ENCODE results near the gene DUSP12. TPM values are rescaled to one million over a fixed set of nuclear protein-coding genes. Genes with fewer than 3 reads are reported as not detected.

The DUSP12 gene
- total RNA-seq, 1 donor from 2014 or later = 19.3 TPM

DNA sequence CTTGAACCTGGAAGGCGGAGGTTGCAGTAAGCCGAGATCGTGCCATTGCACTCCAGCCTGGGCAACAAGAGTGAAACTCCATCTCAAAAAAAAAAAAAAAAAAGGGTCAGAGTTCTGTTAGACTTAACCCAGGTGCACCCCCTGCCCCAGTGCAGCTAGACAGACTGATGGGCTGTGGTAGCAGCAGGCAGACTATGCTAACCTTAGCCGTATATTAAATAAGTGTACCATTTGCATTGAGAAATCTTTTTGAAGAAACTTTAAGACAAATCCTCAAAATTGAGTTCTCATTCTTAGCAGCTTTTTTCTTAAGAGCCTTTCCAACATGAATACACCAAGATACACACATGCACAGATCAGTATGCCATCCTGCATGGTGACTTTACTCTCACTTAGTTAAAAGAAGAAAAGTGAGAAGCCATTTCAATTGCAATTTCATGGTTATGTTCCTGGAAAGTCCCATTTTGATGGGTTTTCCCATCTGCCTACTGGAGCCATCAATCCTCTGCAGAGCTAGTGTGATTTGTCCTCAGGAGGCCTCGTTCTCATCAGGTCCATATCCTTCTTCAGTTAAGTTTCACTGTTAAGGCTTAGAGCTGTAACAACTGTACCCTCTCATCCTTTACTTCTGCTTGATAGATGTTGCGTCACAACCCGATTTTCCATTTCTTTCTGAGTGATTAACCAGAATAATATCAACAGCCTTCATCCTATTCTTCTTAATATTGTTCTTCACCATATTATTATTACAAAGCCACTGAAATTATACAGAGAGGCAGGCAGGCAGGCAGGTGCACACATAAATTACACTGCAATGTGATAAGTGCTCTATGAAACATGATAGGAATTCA, 21.0 kb upstream of the DUSP12 start:
- Mint-ChIP-seq H3K9me3 (ENCODE audit: low read depth) (no peaks in the 10 kb centered on the region), H3K27ac (ENCODE audit: unreplicated experiment) (no peak overlapping the region), H3K36me3 (ENCODE audit: low read depth) (no peaks in the 10 kb centered on the region), H3K4me1 (ENCODE audit: low read depth) (peaks cover 8% of the 10 kb centered on the region), H3K27me3 (ENCODE audit: low read depth) (peaks cover 16% of the 10 kb centered on the region), H3K4me3 (ENCODE audit: unreplicated experiment) (no peak overlapping the region)
- no peak for DNase-seq (ENCODE audit: low spot score)
- TF ChIP-seq CTCF (IDR thresholded peaks at IDR 0.05) = no peak

DNA sequence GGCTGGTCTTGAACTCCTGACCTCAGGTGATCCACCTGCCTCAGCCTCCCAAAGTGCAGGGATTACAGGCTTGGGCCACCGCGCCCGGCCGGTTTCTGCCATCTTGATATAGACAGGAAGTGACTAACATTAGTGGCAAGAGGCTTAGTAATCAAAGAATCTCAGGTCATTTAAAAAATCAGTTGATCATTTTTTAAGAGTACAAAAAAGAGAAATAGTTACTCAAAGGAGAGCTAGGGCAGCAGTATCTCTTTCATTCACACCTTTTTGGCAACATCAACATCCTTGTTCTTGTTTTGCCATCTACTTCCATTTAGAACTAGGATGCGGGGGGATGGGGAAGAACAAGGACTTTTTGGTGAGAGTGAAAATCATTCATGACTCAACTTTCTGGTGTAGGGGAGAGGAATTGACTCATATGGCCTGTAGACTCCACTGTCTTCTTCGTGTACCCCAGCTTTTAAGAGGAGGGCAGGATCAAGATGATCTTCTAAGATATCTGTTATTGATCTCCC, 19.5 kb upstream of the DUSP12 start:
- peaks cover 19% of the 10 kb centered on the region for H3K27me3 Mint-ChIP-seq (ENCODE audit: low read depth)
- no peak for TF ChIP-seq CTCF (IDR thresholded peaks at IDR 0.05)
- H3K9me3 Mint-ChIP-seq (ENCODE audit: low read depth) = no peaks in the 10 kb centered on the region
- peaks cover 8% of the 10 kb centered on the region for H3K4me1 Mint-ChIP-seq (ENCODE audit: low read depth)
- H3K4me3 Mint-ChIP-seq (ENCODE audit: unreplicated experiment) = no peak overlapping the region
- no peak overlapping the region for H3K27ac Mint-ChIP-seq (ENCODE audit: unreplicated experiment)
- H3K36me3 Mint-ChIP-seq (ENCODE audit: low read depth) = no peaks in the 10 kb centered on the region
- DNase-seq (ENCODE audit: low spot score) = no peak

DNA sequence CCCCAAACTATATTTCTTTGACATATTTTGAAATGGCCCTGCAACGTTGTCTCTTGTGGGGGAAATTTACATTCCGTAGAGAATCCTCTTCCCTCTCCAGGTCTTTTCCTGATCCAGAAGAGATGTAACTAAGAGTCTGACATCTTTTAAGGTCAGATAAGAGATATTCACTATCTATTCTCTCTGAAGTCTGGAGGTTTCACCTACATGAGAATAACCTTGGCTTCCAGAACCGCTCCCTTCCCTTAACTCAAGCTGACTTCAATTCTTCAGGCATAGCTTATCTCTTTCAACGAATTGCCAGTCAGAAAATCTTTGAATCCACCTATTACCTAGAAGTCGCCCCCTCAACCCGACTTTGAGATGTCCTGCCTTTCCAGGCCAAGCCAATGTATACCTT, 18.3 kb upstream of the DUSP12 start:
- no peak for DNase-seq (ENCODE audit: low spot score)
- Mint-ChIP-seq H3K4me3 (ENCODE audit: unreplicated experiment) (no peak overlapping the region), H3K36me3 (ENCODE audit: low read depth) (no peaks in the 10 kb centered on the region), H3K4me1 (ENCODE audit: low read depth) (no peaks in the 10 kb centered on the region), H3K27me3 (ENCODE audit: low read depth) (peaks cover 25% of the 10 kb centered on the region), H3K27ac (ENCODE audit: unreplicated experiment) (no peak overlapping the region), H3K9me3 (ENCODE audit: low read depth) (no peaks in the 10 kb centered on the region)
- TF ChIP-seq CTCF (IDR thresholded peaks at IDR 0.05) = no peak

DNA sequence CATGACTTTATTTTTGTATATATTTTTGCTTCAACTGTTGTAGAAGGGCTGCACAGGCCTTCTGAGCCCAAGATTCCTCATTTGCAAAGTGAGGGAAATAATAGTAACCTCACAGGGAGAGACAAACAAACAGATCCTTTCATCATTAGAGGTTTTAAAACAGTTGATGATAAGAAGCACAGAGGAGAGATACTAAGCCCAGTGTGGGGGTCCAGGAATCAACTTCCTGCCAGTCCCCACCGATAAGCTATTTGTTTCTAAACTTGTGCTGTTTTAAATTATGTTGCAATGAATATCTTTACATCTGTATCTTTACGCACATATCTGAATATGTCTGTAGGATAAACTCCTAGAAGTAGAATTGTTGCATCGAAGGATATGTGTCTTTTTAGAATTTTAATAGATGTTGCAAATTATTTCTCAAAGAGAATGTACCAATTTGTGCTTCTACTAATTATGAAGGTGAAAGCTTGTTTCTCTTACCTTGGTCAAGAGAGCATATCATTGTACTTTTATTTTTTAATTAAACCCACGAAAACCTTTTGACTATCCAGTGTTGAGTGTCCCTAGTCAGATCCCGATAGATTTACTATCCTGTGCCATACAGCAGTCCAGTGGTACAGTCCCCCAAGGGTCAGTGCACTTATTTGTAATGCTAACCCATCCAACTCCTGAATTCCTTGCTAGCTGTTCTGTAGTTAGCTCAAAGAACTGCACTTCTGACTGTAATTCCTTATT, 17.4 kb upstream of the DUSP12 start:
- Mint-ChIP-seq H3K4me3 (ENCODE audit: unreplicated experiment) (no peak overlapping the region), H3K27ac (ENCODE audit: unreplicated experiment) (no peak overlapping the region), H3K9me3 (ENCODE audit: low read depth) (no peaks in the 10 kb centered on the region), H3K4me1 (ENCODE audit: low read depth) (no peaks in the 10 kb centered on the region), H3K27me3 (ENCODE audit: low read depth) (peaks cover 28% of the 10 kb centered on the region), H3K36me3 (ENCODE audit: low read depth) (no peaks in the 10 kb centered on the region)
- no peak for TF ChIP-seq CTCF (IDR thresholded peaks at IDR 0.05)
- DNase-seq (ENCODE audit: low spot score) = no peak

- no peak for TF ChIP-seq CTCF (IDR thresholded peaks at IDR 0.05)
- Mint-ChIP-seq H3K27ac (ENCODE audit: unreplicated experiment) (no peak overlapping the region), H3K27me3 (ENCODE audit: low read depth) (peaks cover 32% of the 10 kb centered on the region), H3K4me1 (ENCODE audit: low read depth) (no peaks in the 10 kb centered on the region), H3K4me3 (ENCODE audit: unreplicated experiment) (no peak overlapping the region), H3K9me3 (ENCODE audit: low read depth) (no peaks in the 10 kb centered on the region), H3K36me3 (ENCODE audit: low read depth) (no peaks in the 10 kb centered on the region)
- DNase-seq (ENCODE audit: low spot score) = no peak
Measured at GRCh38 chr1:161733526-161733925, 16.1 kb upstream of the DUSP12 start.
